ENCODE data around the gene BACH1.

The BACH1 gene

DNA sequence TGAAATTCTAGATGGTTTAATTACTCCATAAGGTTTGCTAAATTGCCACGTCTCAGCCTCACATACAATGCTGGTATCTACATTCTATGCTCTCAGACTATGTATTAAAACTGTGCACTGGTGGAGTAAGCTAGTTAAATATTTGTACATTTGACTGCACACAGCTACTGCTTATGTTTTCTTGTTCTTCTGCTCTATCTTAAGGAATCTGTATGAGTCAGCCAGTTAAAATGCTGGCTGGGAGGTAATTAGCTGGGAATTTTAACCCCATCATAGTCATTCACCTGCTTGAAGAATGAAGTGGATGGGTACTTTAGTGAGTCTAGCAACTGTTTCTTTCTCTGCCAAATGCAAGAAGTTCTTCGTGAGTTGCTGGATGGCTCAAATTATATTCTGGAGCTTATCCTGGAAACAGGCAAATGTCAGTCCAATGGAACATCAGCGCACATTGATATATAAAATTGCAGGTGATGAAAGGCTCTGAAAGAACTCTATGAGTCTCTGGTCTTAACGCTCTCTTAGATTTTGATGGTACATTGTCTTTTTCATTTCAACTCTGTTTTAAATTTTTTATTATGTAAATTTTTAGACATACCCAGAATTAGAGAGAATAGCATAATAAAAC is 83.4 kb downstream of the BACH1 start:
- DNase-seq (ENCODE audit: low read depth) = no peak

DNA sequence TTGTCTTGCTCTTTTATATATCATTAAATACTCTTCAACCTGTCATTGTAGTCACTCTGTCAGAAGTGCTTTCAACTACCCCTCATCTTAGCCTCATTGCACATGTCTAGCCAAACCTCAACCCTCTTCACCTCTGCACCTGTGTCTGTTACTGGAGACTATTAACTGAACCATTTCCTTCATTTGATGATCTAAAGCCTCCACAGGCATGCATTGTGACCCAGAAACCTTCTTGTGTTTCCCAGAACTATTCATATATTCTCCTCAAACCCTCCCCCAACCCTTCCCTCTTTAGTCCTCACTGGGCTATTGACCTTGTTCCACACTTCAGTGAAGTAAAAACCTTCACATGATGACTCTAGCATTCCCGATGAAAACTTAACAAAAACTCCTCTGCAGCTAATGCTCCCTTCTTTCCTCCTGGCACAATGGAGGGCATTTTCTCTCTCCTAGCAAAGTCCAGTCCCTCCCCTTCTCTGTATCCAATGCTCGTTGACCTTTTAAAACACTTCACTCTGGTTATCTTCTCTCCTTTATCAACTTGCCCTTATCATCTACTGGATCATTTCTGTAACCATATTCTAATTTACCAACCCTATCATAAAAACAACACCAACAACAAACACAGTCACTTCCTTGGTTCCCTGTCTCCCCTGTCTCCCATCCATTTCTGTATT is 86.1 kb downstream of the BACH1 start:
- DNase-seq (ENCODE audit: low read depth) = no peak

DNA sequence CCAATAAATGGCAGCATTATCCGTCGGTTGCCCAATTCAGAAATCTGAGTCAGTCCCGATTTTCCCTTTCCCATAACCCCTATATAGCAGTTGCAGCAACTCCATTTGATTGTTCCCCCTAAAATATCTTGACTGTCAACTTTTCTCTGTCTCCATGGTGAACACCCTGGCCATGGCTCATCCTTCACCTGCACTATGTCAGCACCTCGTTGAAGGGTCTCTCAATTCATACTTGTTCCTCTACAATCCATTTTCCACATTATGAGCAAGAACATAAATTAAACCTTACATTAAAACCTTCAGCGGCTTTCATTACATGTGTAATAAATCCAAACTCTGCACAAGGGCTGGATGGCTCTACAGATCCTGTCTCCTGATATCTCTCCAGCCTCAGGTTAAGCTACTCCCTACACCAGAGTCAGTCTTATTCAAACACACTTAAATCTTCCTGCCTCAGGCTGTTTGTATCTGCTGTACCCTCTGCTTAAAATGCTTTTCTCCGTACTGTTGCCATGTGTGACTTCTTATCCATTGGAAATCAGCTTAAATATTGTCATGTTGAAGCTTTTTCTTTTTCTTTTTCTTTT is 87.3 kb downstream of the BACH1 start:
- DNase-seq (ENCODE audit: low read depth) = no peak

DNA sequence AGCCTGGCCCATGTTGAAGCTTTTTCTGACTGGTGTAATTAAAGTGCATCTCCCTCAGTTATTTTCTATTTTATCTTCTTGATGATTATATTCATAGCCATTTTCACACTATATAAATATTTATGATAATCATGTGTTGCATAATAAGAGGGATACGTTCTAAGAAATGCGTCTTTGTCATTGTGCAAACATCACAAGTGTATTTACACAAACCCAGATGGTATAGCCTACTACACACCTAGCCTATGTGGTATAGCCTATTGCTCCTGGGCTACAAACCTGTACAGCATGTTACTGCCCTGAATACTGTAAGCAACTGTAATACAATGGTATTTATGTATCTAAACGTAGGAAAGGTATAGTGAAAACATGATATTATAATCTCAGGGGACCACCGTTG is 88.1 kb downstream of the BACH1 start:
- DNase-seq (ENCODE audit: low read depth) = no peak

DNA sequence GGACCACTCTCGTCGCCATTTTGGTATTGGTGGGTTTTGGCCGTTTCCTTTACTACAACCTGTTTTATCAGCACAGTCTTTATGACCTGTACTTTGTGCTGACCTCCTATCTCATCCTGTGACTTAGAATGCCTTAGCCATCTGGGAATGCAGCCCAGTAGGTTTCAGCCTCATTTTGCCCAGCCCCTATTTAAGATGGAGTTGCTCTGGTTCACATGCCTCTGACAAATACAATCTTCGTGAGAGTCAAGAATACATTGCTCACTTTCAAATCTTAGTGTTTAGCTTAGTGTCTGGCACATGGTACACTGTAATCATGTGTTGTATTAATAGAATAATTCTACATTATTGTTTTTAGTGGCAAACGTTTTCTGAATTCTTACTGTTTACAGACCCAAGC is 88.9 kb downstream of the BACH1 start:
- DNase-seq (ENCODE audit: low read depth) = no peak

DNA sequence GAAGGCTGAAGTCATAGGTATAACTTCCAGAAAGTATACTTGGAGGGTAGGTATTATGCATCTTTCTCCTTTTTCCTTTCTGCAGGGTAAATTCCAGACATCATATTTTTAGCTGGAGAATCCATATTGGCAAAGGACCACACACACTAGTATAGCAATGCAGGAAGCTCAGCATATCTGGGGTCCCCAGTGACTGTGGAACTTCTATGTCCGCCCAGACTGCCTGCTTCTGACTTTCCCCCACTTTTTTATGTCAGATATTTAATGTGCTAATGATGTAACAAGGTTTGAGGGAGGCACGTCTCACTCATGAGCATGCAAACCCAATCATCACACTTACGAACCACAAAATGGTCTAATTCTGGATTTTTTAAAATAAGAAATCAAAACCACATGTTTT is 90.4 kb downstream of the BACH1 start:
- DNase-seq (ENCODE audit: low read depth) = no peak

DNA sequence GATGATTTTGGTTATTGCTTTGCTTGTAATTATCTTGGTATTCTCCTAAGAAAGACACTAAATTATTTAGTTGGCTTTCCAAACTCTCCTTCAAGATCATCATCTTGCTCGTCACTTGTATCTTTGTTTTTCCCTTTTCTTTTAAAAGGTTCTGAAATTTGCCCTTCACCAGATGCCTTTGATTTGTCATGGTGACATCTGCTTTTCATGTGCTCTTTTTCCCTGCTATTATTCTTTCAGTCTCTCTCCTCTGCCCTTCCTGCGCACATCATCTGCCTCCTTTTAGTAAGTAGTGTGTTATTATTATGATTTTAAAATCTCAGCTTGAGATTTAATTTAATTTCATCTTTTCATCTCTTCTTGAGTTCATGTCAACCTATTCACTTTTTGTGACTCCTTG is 92.1 kb downstream of the BACH1 start:
- no peak for DNase-seq (ENCODE audit: low read depth)

DNA sequence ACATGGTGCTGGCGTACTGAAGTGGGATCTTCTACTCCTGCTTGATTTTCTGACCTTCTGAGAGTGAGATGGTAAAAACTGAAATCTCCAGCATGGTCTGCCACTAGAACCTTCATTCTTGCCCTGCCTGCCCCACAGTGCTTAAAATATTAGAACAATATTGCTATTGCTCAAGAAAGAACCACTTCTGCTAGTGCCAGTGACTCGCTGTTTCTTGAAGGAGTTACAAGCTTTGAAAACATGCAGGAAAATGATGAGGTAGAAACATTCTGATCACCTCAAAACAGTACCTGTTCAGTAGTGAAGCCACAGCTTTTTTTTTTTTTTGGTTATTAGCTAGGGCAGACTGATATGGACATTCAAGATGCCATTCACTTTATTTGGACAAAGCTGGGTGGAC is 95.3 kb downstream of the BACH1 start:
- no peak for DNase-seq (ENCODE audit: low read depth)

All from stimulated activated CD8-positive, alpha-beta memory T cell treated with anti-CD3 and anti-CD28 coated beads, Interleukin-15, amount 100 ng/mL, for 1 hour (primary cell).